K562 (cell line): ENCODE data around the gene TFB2M. TPM values are rescaled to one million over a fixed set of nuclear protein-coding genes. Genes with fewer than 3 reads are reported as not detected.

ENCODE experiments used
- ATAC-seq: fragments of 200-7000 bp; cut with Tn5 transposase; 3 replicates; pipeline ENCODE4 v1.9.1; 2020; ENCODE audit warnings: moderate library complexity
- BruUV-seq: library from RNA; stranded (reverse); fragments of 400-500 nt; replicated peaks from 2 replicates; lab custom pipeline; 2021; lab: Mats Ljungman, UMichigan
- CTCF ChIA-PET: fragments of 300-600 bp; formaldehyde crosslinking; extraction: SDS; loops from one replicate; lab custom pipeline; 2021; ENCODE audit warnings: low intra/inter-chr PET ratio; lab: Yijun Ruan, JAX
- POLR2A ChIA-PET: fragments of 300-600, 350-650 bp; sonication (Branson Sonifier 250); formaldehyde crosslinking; extraction: SDS; loops from one replicate; lab custom pipeline; 2021; ENCODE audit warnings: antibody characterized with exemption, inconsistent platforms; lab: Yijun Ruan, JAX
- DNase-seq, 4 experiments: peaks; one replicate each; pipeline versions ENCODE4 v3.0.0 to v3.0.0-alpha.2; 2011 to 2018; ENCODE audit warnings: low spot score in 3 of 4, mixed read lengths in 3 of 4; ENCODE audit errors: extremely low read depth in 1 of 4
- FAIRE-seq: peaks from 2 replicates; lab custom pipeline; 2011; peaks lifted over from hg19 to GRCh38; lab: Jason Lieb, UNC
- H2AFZ ChIP-seq: 2 replicates; pipeline ENCODE4 v1.6.0; 2011; ENCODE audit warnings: low read depth, low read length, control low read depth, inconsistent platforms
- H3K27ac ChIP-seq: fragments of 200-600 bp; 3 replicates; pipeline ENCODE4 v1.8.0; 2011; ENCODE audit warnings: low read depth, mild to moderate bottlenecking, control low read depth, inconsistent platforms, low read length, moderate library complexity, mixed read lengths; ENCODE audit errors: extremely low read depth
- H3K27me3 ChIP-seq, 2 experiments: fragments of 300-600 bp in 1 of 2; 2 replicates in 1 of 2; 3 replicates in 1 of 2; pipeline versions ENCODE4 v1.6.0 to v1.8.0; 2011; ENCODE audit warnings: inconsistent platforms in 2 of 2, low read length in 2 of 2, mild to moderate bottlenecking in 1 of 2, mixed read lengths in 1 of 2, moderate library complexity in 1 of 2; ENCODE audit not compliant: control insufficient read depth in 2 of 2, insufficient read depth in 2 of 2
- H3K36me3 ChIP-seq: fragments of 300-600 bp; 3 replicates; pipeline ENCODE4 v1.8.0; 2011; ENCODE audit warnings: mild to moderate bottlenecking, low read length, inconsistent platforms; ENCODE audit not compliant: control insufficient read depth, insufficient read depth
- H3K4me1 ChIP-seq, 2 experiments: fragments of 200-600 bp in 1 of 2; replicated peaks in 1 of 2; 2 replicates in 1 of 2; 3 replicates in 1 of 2; pipeline versions ENCODE4 v1.5.1 to v1.8.0; 2011; ENCODE audit warnings: inconsistent platforms in 2 of 2, low read length in 2 of 2, mild to moderate bottlenecking in 1 of 2, mixed read lengths in 1 of 2, moderate library complexity in 1 of 2; ENCODE audit not compliant: control insufficient read depth in 2 of 2, insufficient read depth in 2 of 2
- H3K4me2 ChIP-seq: 2 replicates; pipeline ENCODE4 v1.6.1; 2011; ENCODE audit warnings: low read length, control low read depth, inconsistent platforms, mixed read lengths; ENCODE audit not compliant: insufficient read depth
- H3K4me3 ChIP-seq: fragments of 200-600 bp; sonication (generic), shearing (Covaris generic); 2 replicates; pipeline ENCODE4 v1.5.1; 2016; ENCODE audit warnings: control low read depth, inconsistent platforms
- H3K79me2 ChIP-seq: fragments of 200-600 bp; 3 replicates; pipeline ENCODE4 v1.8.0; 2011; ENCODE audit warnings: low read length, inconsistent platforms; ENCODE audit not compliant: control insufficient read depth, insufficient read depth
- H3K9ac ChIP-seq, 2 experiments: 2 replicates each; pipeline versions ENCODE4 v1.6.0 to v1.6.1; 2011; ENCODE audit warnings: low read depth in 2 of 2, low read length in 2 of 2, control low read depth in 1 of 2, inconsistent platforms in 1 of 2, mild to moderate bottlenecking in 1 of 2, mixed read lengths in 1 of 2; ENCODE audit not compliant: insufficient read depth in 1 of 2
- H3K9me1 ChIP-seq: one replicate; pipeline ENCODE4 v1.6.0; 2011; ENCODE audit warnings: inconsistent platforms, mild to moderate bottlenecking, low read length, moderate library complexity; ENCODE audit not compliant: control insufficient read depth, insufficient read depth
- H3K9me3 ChIP-seq: replicated peaks from 2 replicates; pipeline ENCODE4 v1.5.1; 2011; ENCODE audit warnings: low read depth, low read length, inconsistent platforms; ENCODE audit not compliant: control insufficient read depth, insufficient read depth
- H4K20me1 ChIP-seq: replicated peaks from 2 replicates; pipeline ENCODE4 v1.6.1; 2011; ENCODE audit warnings: low read length, inconsistent platforms, mixed read lengths; ENCODE audit not compliant: control insufficient read depth, insufficient read depth
- BRD9 ChIP-seq: fragments of 450-650 bp; IDR thresholded peaks from 2 replicates; pipeline ENCODE4 v1.6.1; 2018; ENCODE audit warnings: low read depth; ENCODE audit not compliant: partially characterized antibody
- CCNT2 ChIP-seq: IDR thresholded peaks from 2 replicates; pipeline ENCODE4 v1.6.1; 2011; ENCODE audit warnings: borderline replicate concordance, low read depth, mild to moderate bottlenecking, moderate library complexity, mixed read lengths, low read length; ENCODE audit not compliant: insufficient read length; ENCODE audit errors: extremely low read depth
- CUX1 ChIP-seq: fragments of 200-800 bp; sonication (Bioruptor generic); IDR thresholded peaks from 2 replicates; pipeline ENCODE4 v1.6.1; 2016; ENCODE audit warnings: missing genetic modification characterization, missing compliant biosample characterization
- KAT2B ChIP-seq: IDR thresholded peaks from one replicate; pipeline ENCODE4 v1.6.1; 2012; ENCODE audit warnings: low read depth, mild to moderate bottlenecking, control low read depth, inconsistent platforms, low read length, moderate library complexity
- MEF2D ChIP-seq: conservative IDR thresholded peaks from 2 replicates; pipeline ENCODE4 v1.6.1; 2016; ENCODE audit warnings: low read depth, missing genetic modification characterization, missing compliant biosample characterization
- ZBTB40 ChIP-seq, 2 experiments: fragments of 450-650 bp in 1 of 2; sonication (generic) in 1 of 2; formaldehyde crosslinking in 1 of 2; IDR thresholded peaks; 2 replicates each; pipeline versions ENCODE4 v1.7.1 to v1.9.0; 2016 to 2022; ENCODE audit warnings: inconsistent platforms in 1 of 2, mild to moderate bottlenecking in 1 of 2, missing genetic modification reagents in 1 of 2
- ZSCAN32 ChIP-seq: fragments of 450-650 bp; formaldehyde crosslinking; IDR thresholded peaks from 2 replicates; pipeline ENCODE4 v1.4.0; 2020; ENCODE audit warnings: mild to moderate bottlenecking, moderate library complexity
- WGBS: fragments of 100-300 bp; shearing (Covaris generic); methylation state at CpG from one replicate; pipeline ENCODE4 v1.1.6; 2016; ENCODE audit warnings: low coverage, mixed read lengths; ENCODE audit not compliant: insufficient coverage; ENCODE audit errors: missing lambda C conversion rate; 5-methylcytosine and 5-hydroxymethylcytosine counted together
- in situ Hi-C: fragments of 300-500 bp; cut with MboI; formaldehyde crosslinking; loops from 4 replicates; pipeline ENCODE4 v1.15.0; 2018; ENCODE audit warnings: inconsistent platforms, mixed read lengths
- intact Hi-C: fragments of 100-400 bp; cut with micrococcal nuclease; formaldehyde crosslinking; loops from 2 replicates; pipeline ENCODE4 v1.14.2; 2022
- polyA plus RNA-seq, 8 experiments: library from polyadenylated mRNA; depleted of rRNA in 4 of 8; stranded (reverse) in 5 of 8; unstranded in 3 of 8; fragments of >200 nt; fragmentation: Nextera tagmentation in 2 of 8; fragmentation: Illumina TruSeq in 1 of 8; extraction: Ambion mirVana in 2 of 8; extraction: Trizol in 1 of 8; gene quantifications; 2 replicates each; pipeline versions ENCODE4 v1.2.1 to v1.2.3, GENCODE V29; 2011 to 2014; ENCODE audit warnings: inconsistent platforms in 1 of 8, missing spikeins in 1 of 8
- total RNA-seq, 7 experiments: library from RNA; depleted of rRNA in 6 of 7; stranded (reverse); fragments of >200 nt in 6 of 7; fragmentation: Illumina TruSeq in 2 of 7; extraction: Trizol in 2 of 7; gene quantifications; 2 replicates each; pipeline versions ENCODE4 v1.2.1 to v1.2.3, GENCODE V29; 2011 to 2021; ENCODE audit warnings: low replicate concordance in 1 of 7

Gene TFB2M
- total and polyA plus RNA-seq, 9 of the 15 experiments (the other 6 are each of a cell fraction or from before 2014, with no cell fraction given), result 55.1 to 162 (median 70.6) TPM

- WGBS, result 90% methylated on average over 6 of the region's 6 CpGs
- H3K36me3 ChIP-seq, result peaks cover 55% of the 10 kb centered on the region
- no peak for DNase-seq
- H4K20me1 ChIP-seq, result no peaks in the 10 kb centered on the region
- no peak overlapping the region for H3K9ac ChIP-seq
- no peak for FAIRE-seq
- intact Hi-C loops, result no loop called here
- no peak overlapping the region for H3K27ac ChIP-seq
- H3K4me3 ChIP-seq, result no peak overlapping the region
- no peaks in the 10 kb centered on the region for H3K9me1 ChIP-seq
- H2AFZ ChIP-seq, result no peak overlapping the region
- in situ Hi-C loops, result no loop called here
- CTCF ChIA-PET, result interaction anchor here (0.6 kb wide), 1 partner anchor 46 kb away, joined by 4 read pairs; no protein-coding TSS in a partner anchor
- no TSS peak for BruUV-seq
- ATAC-seq, result no peak
- peaks cover 85% of the 10 kb centered on the region for H3K79me2 ChIP-seq
- H3K9me3 ChIP-seq, result 0 out of 2 replicates have a peak, but pooled peaks cover 2% of the 10 kb centered on the region
- H3K27me3 ChIP-seq, result no peaks in the 10 kb centered on the region
- POLR2A ChIA-PET, result interaction anchor here (0.6 to 0.7 kb wide), 2 partner anchors 12 to 20 kb away, joined by 3 read pairs; no protein-coding TSS in a partner anchor
- H3K4me1 ChIP-seq, result peaks cover 0 to 7% of the 10 kb centered on the region in 2 experiments; a peak in 2 of 5 replicates
- no peak overlapping the region for H3K4me2 ChIP-seq
- TF ChIP-seq MEF2D, result no peak
- TF ChIP-seq ZSCAN32 (CRISPR knock-in tag), result no peak
- TF ChIP-seq ZBTB40 (IDR thresholded peaks at IDR 0.05), result no peak
- no peak for TF ChIP-seq ZBTB40 (CRISPR knock-in tag; IDR thresholded peaks at IDR 0.05)
- TF ChIP-seq CCNT2, result no peak
- TF ChIP-seq CUX1, result no peak
- no peak for TF ChIP-seq BRD9
- no peak for TF ChIP-seq KAT2B
Measured at GRCh38 chr1:246591504-246591903, 25.4 kb upstream of the TFB2M start.
